ENCODE measurements around the gene JPH4.
"Not testable (repeated sequence)": the region's sequence is repeated elsewhere in the genome, so short reads cannot be mapped to it uniquely, and the experiment has no call there.

Gene JPH4

DNA sequence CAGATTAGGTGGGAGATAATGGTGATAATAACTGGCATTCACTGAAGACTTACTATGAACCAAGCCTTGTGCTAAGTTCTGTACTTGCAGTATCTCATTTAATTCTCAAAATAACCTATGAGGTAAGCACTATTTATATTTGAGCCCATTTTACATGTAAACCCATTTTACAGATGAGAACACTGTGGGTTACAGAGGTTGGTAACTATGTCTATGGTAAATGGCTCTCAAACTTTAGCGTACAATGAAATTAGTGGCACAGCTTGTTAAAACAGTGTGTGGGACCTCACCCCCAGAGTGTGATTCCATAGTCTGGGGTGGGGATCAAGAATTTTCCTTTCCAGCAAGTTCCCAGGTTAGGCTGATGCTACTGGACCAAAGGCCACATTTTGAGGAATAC is 22.2 kb upstream of the JPH4 start:
- TF ChIP-seq, protein P1, sequence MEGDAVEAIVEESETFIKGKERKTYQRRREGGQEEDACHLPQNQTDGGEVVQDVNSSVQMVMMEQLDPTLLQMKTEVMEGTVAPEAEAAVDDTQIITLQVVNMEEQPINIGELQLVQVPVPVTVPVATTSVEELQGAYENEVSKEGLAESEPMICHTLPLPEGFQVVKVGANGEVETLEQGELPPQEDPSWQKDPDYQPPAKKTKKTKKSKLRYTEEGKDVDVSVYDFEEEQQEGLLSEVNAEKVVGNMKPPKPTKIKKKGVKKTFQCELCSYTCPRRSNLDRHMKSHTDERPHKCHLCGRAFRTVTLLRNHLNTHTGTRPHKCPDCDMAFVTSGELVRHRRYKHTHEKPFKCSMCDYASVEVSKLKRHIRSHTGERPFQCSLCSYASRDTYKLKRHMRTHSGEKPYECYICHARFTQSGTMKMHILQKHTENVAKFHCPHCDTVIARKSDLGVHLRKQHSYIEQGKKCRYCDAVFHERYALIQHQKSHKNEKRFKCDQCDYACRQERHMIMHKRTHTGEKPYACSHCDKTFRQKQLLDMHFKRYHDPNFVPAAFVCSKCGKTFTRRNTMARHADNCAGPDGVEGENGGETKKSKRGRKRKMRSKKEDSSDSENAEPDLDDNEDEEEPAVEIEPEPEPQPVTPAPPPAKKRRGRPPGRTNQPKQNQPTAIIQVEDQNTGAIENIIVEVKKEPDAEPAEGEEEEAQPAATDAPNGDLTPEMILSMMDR (conservative IDR thresholded peaks at IDR 0.05) = no peak
- TF ChIP-seq ZFX (IDR thresholded peaks at IDR 0.05) = no peak
- no peak overlapping the region for H3K27ac ChIP-seq

DNA sequence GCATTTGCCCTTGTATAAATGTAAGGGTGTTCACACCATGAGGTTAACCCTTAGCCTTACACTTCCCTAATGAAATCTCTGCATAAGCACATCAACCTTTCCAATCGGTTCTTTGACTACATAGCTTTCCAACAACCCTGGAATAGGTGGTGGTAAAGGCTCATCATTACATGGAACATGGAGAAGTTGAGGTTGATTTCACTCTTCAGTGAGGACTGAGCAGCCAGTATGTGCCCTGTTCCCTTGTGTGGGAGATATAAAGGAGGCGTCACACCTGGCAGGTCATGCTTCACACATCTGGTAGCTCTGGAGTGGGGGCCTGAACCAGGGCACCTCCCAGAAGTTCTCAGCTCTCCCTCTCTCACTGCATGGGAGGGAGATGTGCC is 21.7 kb upstream of the JPH4 start:
- no peak overlapping the region for H3K27ac ChIP-seq
- no peak for TF ChIP-seq ZFX (IDR thresholded peaks at IDR 0.05)
- TF ChIP-seq, protein P1 (conservative IDR thresholded peaks at IDR 0.05) = no peak

DNA sequence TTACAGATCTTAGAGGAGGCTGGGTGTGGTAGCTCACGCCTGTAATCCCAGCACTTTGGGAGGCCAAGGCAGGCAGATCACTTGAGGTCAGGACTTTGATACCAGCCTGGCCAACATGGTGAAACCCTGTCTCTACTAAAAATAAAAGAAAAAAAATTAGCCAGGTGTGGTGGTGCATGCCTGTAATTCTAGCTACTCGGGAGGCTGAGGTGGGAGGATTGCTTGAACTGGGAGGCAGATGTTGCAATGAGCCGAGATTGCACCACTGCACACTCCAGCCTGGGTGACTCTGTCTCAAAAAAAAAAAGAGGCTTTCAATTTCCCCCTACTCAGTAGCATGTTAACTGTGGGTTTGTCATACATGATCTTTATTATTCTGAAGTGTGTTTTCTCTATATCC is 15.6 kb upstream of the JPH4 start:
- H3K27ac ChIP-seq = not testable (repeated sequence)

DNA sequence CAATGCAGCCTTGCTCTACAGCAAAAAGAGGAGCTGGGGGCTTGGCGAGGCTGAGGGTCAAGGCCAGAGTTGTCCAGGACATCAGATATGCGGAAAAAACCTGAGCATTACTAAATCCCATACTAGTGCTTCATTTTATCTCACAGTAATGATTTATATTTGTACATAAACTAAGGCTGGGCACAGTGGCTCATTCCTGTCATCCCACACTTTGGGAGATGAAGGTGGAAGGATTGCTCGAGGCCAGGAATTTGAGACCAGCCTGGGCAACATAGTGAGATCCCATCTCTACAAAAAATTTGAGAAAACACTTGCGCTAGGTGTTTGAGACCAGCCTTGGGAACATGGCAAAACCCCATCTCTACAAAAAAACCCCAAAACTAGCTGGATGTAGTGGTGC is 11.6 kb upstream of the JPH4 start:
- TF ChIP-seq, protein P1 (conservative IDR thresholded peaks at IDR 0.05) = no peak
- no peak for TF ChIP-seq ZFX (IDR thresholded peaks at IDR 0.05)
- H3K27ac ChIP-seq = no peak overlapping the region

DNA sequence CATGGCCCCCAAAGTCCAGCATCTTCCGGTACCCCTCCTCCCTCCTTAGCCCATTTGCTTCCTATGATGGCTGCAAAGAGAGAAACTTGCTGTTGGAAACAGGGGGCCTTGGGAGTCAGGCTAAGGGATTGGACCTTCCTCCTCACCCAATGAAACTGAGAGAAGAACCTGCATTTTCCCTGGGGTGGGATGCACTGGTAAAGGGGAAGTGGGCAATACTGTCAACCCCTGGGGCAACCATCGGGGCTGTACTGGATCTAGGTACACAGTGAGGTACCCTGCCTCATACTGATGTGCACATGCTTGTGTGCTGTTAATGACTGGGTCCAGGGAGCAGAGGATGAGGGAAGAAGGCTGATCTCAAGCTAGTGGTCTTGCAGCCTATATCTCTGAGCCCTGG is 11.0 kb upstream of the JPH4 start:
- H3K27ac ChIP-seq = no peak overlapping the region; the same call in 1 of the 2 replicates
- TF ChIP-seq ZFX (IDR thresholded peaks at IDR 0.05) = no peak
- TF ChIP-seq, protein P1 (conservative IDR thresholded peaks at IDR 0.05) = no peak

DNA sequence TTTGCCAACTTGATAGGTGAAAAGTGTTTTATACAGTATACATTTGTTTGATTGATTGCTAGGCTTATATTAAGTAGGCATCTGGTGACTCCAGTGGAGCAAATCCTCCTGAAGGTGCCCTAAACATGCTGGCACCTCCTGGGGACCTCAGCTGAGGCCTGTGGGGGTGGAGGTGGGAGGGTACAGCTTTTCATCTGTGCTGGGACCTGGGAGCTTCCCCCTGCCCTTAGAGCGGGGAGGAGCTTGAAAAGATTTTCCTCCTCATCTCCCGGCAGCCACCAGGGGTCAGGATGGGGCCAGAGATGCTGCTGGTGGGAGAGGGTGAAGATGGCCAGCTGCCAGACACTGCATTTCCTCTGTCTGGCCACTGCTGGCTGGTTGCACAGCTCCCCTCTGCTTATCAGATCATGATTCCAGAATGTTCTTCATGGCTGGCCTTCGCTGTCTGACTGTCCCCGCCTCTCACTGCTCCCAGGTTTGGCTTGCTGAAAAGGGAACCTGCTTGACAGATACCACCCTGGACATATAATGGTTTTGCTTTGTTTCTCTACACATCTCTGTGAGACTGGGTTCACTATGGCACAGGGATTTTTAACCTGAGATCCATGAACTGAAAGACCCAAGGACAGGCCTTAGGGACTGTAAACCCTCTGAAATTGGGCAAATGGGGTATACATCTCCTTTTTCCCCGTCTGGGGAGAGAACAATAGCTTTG is 10.5 kb upstream of the JPH4 start:
- no peak for TF ChIP-seq ZFX (IDR thresholded peaks at IDR 0.05)
- TF ChIP-seq, protein P1 (conservative IDR thresholded peaks at IDR 0.05) = peak; percentile 89
- H3K27ac ChIP-seq = no peak overlapping the region; the same call in 1 of the 2 replicates

DNA sequence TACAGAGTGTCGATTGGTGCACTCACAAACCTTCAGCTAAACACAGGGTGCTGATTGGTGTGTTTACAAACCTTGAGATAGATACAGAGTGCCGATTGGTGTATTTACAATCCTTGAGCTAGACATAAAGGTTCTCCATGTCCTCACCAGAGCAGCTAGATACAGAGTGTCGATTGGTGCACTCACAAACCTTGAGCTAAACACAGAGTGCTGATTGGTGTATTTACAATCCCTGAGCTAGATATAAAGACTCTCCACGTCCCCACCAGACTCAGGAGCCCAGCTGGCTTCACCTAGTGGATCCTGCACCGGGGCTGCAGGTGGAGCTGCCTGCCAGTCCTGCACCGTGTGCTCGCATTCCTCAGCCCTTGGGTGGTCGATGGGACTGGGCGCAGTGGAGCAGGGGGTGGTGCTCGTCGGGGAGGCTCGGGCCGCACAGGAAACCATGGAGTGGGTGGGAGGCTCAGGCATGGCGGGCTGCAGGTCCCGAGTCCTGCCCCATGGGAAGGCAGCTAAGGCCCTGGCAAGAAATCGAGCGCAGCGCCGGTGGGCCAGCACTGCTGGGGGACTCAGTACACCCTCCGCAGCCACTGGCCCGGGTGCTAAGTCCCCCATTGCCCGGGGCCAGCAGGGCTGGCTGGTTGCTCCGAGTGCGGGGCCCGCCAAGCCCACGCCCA is 6.1 kb upstream of the JPH4 start:
- not testable (repeated sequence) for H3K27ac ChIP-seq

DNA sequence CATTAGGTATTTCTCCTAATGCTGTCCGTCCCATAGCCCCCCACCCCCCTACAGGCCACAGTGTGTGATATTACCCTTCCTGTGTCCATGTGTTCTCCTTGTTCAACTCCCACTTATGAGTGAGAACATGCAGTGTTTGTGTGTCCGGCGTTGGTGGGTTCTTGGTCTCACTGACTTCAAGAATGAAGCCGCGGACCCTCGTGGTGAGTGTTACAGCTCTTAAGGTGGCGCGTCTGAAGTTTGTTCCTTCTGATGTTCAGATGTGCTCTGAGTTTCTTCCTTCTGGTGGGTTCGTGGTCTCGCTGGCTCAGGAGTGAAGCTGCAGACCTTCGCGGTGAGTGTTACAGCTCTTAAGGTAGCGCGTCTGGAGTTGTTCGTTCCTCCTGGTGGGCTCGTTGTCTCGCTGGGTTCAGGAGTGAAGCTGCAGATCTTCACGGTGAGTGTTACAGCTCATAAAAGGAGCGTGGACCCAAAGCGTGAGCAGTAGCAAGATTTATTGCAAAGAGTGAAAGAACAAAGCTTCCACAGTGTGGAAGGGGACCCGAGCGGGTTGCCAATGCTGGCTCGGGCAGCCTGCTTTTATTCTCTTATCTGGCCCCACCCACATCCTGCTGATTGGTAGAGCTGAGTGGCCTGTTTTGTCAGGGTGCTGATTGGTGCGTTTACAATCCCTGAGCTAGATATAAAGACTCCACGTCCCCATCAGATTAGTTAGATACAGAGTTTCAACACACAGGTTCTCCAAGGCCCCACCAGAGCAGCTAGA is 5.4 kb upstream of the JPH4 start:
- not testable (repeated sequence) for H3K27ac ChIP-seq
